MCF 10A (cell line): ENCODE measurements around the gene CREB3L2. TPM values are rescaled to one million over a fixed set of nuclear protein-coding genes. Genes with fewer than 3 reads are reported as not detected.

Experiments
- BruUV-seq: library from RNA; stranded (reverse); fragments of 400-500 nt; replicated peaks from 2 replicates; lab custom pipeline; 2021; lab: Mats Ljungman, UMichigan
- CTCF ChIA-PET: fragments of 300-600 bp; sonication (Branson Sonifier 250); formaldehyde crosslinking; extraction: SDS; loops from one replicate; lab custom pipeline; 2021; ENCODE audit warnings: antibody characterized with exemption, inconsistent platforms; lab: Yijun Ruan, JAX
- POLR2A ChIA-PET: fragments of 300-600, 350-650 bp; sonication (Branson Sonifier 250); formaldehyde crosslinking; extraction: SDS; loops from one replicate; lab custom pipeline; 2020; ENCODE audit warnings: antibody characterized with exemption, inconsistent platforms; lab: Yijun Ruan, JAX
- DNase-seq: peaks from one replicate; pipeline ENCODE4 v3.0.0-alpha.2; 2018; ENCODE audit not compliant: unreplicated experiment
- H3K27ac Mint-ChIP-seq: one replicate; pipeline ENCODE4 v1.8.0; 2022; ENCODE audit warnings: mild to moderate bottlenecking, low read depth, mixed read lengths; ENCODE audit not compliant: unreplicated experiment
- H3K27me3 Mint-ChIP-seq: one replicate; pipeline ENCODE4 v1.8.0; 2022; ENCODE audit warnings: mixed read lengths; ENCODE audit not compliant: insufficient read depth, unreplicated experiment
- H3K36me3 Mint-ChIP-seq: one replicate; pipeline ENCODE4 v1.8.0; 2022; ENCODE audit warnings: mild to moderate bottlenecking, moderate library complexity, mixed read lengths; ENCODE audit not compliant: insufficient read depth, unreplicated experiment
- H3K4me1 Mint-ChIP-seq: one replicate; pipeline ENCODE4 v1.8.0; 2022; ENCODE audit warnings: mixed read lengths; ENCODE audit not compliant: insufficient read depth, unreplicated experiment
- H3K4me3 Mint-ChIP-seq: one replicate; pipeline ENCODE4 v1.8.0; 2022; ENCODE audit warnings: mild to moderate bottlenecking, moderate library complexity, mixed read lengths; ENCODE audit not compliant: unreplicated experiment
- H3K9me3 Mint-ChIP-seq: one replicate; pipeline ENCODE4 v1.8.0; 2022; ENCODE audit warnings: mixed read lengths; ENCODE audit not compliant: unreplicated experiment
- CTCF ChIP-seq: fragments of 200-600 bp; IDR thresholded peaks from one replicate; pipeline ENCODE4 v1.8.0; 2022; ENCODE audit warnings: antibody characterized with exemption, mild to moderate bottlenecking; ENCODE audit not compliant: unreplicated experiment
- intact Hi-C: fragments of 100-400 bp; cut with micrococcal nuclease; formaldehyde crosslinking; loops from 2 replicates; pipeline ENCODE4 v1.14.1; 2022
- total RNA-seq: library from RNA; stranded (reverse); gene quantifications from 2 replicates; pipeline ENCODE4 v1.2.3, GENCODE V29; 2022

The CREB3L2 gene
- total RNA-seq, 1 experiment from 2014 or later: 74.2 TPM

- H3K27ac Mint-ChIP-seq: peak overlapping the region; percentile 87
- H3K27me3 Mint-ChIP-seq: no peaks in the 10 kb centered on the region
- H3K4me1 Mint-ChIP-seq: peaks cover 20% of the 10 kb centered on the region
- H3K9me3 Mint-ChIP-seq: no peaks in the 10 kb centered on the region
- peaks cover 17% of the 10 kb centered on the region for H3K36me3 Mint-ChIP-seq
- intact Hi-C loops: no loop called here
- CTCF ChIA-PET: interaction anchor here (0.6 to 4.3 kb wide), 5 partner anchors 11 to 336 kb away, joined by 3 to 27 read pairs (median 11); partner anchors contain the start of gene CREB3L2
- POLR2A ChIA-PET: interaction anchor here (0.7 to 4.1 kb wide), 7 partner anchors 8 to 74 kb away, joined by 3 to 59 read pairs (median 4); partner anchors contain the start of gene CREB3L2
- DNase-seq: peak; percentile 29
- H3K4me3 Mint-ChIP-seq: peak overlapping the region; percentile 30
- TF ChIP-seq CTCF: no peak
- BruUV-seq: no TSS peak
Measured at GRCh38 chr7:137992104-137992549, 9.8 kb downstream of the CREB3L2 start.

- H3K9me3 Mint-ChIP-seq: no peaks in the 10 kb centered on the region
- no peaks in the 10 kb centered on the region for H3K27me3 Mint-ChIP-seq
- intact Hi-C loops: no loop called here
- H3K27ac Mint-ChIP-seq: no peak overlapping the region
- no peak for TF ChIP-seq CTCF
- BruUV-seq: no TSS peak
- peaks cover 8% of the 10 kb centered on the region for H3K36me3 Mint-ChIP-seq
- peaks cover 20% of the 10 kb centered on the region for H3K4me1 Mint-ChIP-seq
- DNase-seq: peak; percentile 66
- ChIA-PET POLR2A (interaction anchor here (0.7 to 4.1 kb wide), 5 partner anchors 10 to 57 kb away, joined by 3 to 59 read pairs (median 4); partner anchors contain the start of gene CREB3L2), CTCF (interaction anchor here (1.2 to 2.9 kb wide), 2 partner anchors 12 to 87 kb away, joined by 5 to 23 read pairs; partner anchors contain the start of gene CREB3L2)
- no peak overlapping the region for H3K4me3 Mint-ChIP-seq
Measured at GRCh38 chr7:137990251-137990941, 11.5 kb downstream of the CREB3L2 start.

- H3K4me3 Mint-ChIP-seq: no peak overlapping the region
- ChIA-PET CTCF (no interaction called here), POLR2A (interaction anchor here (0.7 to 4.1 kb wide), 5 partner anchors 9 to 56 kb away, joined by 3 to 59 read pairs (median 4); partner anchors contain the start of gene CREB3L2)
- no peak overlapping the region for H3K27ac Mint-ChIP-seq
- no peak for DNase-seq
- BruUV-seq: no TSS peak
- H3K27me3 Mint-ChIP-seq: no peaks in the 10 kb centered on the region
- peaks cover 6% of the 10 kb centered on the region for H3K36me3 Mint-ChIP-seq
- intact Hi-C loops: no loop called here
- no peaks in the 10 kb centered on the region for H3K9me3 Mint-ChIP-seq
- peaks cover 24% of the 10 kb centered on the region for H3K4me1 Mint-ChIP-seq
- TF ChIP-seq CTCF: no peak
Measured at GRCh38 chr7:137989590-137989989, 12.3 kb downstream of the CREB3L2 start.

GRCh38 chr7:137989094-137989493 is 12.8 kb downstream of the CREB3L2 start:
- ChIA-PET CTCF (interaction anchor here (0.6 to 0.7 kb wide), 2 partner anchors 17 to 477 kb away, joined by 3 read pairs; no protein-coding TSS in a partner anchor), POLR2A (no interaction called here)
- H3K27me3 Mint-ChIP-seq: no peaks in the 10 kb centered on the region
- peaks cover 24% of the 10 kb centered on the region for H3K4me1 Mint-ChIP-seq
- DNase-seq: no peak
- no peak overlapping the region for H3K4me3 Mint-ChIP-seq
- H3K9me3 Mint-ChIP-seq: no peaks in the 10 kb centered on the region
- no peak for TF ChIP-seq CTCF
- H3K27ac Mint-ChIP-seq: no peak overlapping the region
- peaks cover 6% of the 10 kb centered on the region for H3K36me3 Mint-ChIP-seq
- no TSS peak for BruUV-seq
- intact Hi-C loops: no loop called here
